ENCODE measurements around the gene CCL5.

CCL5 gene

GRCh38 chr17:35879773-35880654, at the start of gene CCL5:
TSS of gene CCL5 (minus strand) at chr17:35880360.
- DNase-seq, result no peak

DNA sequence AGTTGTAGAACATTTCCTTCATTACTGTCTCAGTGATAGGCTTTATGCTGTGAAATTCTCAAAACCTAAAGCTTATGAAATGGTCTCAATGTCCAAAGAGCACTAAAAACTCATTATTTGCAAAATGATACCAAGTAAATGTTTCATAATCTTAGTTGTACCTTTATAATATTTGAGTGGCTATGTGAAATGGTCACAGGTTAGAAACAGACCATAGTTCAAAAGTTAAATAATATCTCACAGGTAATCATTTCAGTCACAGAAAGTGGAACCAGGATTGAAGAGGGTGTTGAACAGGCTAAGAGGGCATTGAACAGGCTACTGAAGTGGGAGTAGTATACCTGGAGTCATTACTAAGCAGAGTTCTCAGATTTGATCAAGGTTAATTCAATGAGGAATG, 47.6 kb upstream of the CCL5 start:
- no peak for DNase-seq

DNA sequence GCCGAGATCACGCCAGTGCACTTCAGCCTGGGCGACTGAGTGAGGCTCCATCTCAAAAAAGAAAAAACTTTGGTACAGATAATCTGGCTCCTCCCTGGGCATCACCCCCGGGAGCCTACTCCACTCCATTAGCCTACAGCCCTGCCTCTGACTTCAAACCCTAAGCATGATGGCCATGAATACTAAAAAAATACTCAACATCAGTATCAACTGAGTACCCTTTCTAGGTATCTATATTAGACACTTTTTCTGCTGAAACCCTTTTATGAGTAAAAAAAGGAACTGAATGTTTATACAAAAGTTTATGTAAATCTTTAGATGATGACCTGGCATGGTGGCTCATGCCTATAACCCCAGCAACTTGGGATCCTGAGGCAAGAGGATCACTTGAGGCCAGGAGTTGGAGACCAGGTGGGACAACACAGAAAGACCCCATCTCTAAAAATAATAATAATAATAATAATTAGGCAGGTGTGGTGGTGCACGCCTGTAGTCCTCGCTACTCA, 43.5 kb upstream of the CCL5 start:
- DNase-seq, result no peak

DNA sequence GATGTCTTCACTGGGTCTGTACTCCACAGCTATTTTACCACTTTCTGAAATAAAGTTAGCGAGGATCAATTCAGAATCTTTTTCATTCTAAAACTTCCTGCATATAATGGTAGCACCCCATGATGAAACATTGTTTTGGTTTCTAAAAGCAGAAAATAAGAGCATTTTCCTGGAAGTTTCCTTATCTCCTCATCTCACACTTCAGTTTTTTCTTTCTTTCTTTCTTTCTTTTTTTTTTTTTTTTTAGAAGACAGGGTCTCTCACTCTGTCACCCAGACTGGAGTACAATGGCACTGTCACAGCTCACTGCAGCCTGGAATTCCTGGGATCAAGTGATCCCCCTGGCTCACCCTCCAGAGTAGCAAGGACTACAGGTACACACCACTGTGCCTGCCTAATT, 40.1 kb upstream of the CCL5 start:
- no peak for DNase-seq

GRCh38 chr17:35918665-35919064, 38.5 kb upstream of the CCL5 start:
- DNase-seq, result no peak

DNA sequence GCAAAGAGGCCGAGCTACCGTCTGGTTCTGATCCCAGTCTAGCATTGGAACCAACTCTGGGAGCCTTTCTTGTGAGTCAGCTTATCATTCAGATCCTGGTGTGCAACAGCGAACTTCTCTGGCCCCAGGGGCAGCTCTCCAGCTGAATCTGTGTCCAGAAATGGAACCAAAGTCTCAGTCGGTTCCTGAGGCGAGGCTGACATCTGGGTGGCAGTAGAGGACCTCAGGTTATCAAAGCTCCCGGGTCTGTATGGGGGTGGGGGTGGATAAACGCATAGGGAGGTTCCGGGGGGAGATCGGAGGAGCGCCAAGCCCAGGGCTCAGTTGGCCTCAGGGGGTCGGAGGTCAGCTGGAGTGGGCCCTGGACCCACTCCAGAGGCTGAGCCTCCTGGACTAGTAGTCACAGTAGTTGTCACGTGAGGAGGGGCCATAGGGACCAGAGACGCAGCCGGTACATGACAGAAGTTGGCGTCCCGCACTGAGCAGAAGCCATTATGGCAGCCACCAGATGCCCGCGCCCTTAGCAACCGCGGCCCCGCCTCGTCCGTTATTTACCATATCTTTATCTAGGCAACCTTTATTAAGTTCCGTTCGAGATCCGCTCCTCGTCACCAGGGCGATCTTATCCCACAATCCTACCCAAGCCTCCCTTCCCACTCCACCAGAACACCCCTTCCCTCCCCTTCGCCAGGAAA, 37.5 kb upstream of the CCL5 start:
- no peak for DNase-seq

DNA sequence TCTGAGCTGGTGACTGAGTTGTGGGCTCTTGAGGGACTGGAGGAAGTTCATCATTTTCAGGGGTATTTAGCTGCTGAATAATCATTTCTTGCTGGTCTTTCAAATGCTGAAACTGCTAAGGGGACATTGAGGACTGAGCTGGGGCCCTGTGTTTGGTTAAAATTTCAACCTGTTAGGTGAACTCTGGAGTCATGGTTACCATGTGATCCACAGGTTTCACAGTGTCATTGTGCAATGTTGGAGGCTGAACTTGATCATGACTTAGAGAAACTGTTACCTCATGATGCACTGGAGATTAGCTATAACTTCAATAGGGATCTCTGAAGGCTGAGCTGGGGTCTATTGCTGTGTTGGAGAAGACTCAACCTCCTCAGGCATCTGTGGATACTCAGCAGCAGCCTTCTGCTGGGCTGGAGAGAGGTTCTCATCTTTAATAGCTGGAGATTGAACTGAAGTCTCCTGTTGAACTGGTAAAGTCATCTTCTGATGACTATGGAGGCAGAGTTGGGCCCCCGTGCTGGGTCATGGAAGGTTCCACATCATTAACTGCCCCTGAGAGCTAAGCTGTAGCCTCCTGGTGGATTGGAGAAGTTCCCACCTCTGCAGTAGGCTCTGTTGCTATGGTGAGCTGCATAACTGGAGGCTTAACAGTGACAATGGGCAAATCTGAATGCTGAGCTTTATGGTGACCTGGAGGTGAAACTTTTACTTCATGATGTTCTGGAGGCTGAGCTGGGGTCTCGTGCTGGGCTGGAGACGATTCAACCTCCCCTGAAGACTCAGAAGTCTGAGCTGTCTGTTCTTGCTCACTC, 35.2 kb upstream of the CCL5 start:
- no peak for DNase-seq

DNA sequence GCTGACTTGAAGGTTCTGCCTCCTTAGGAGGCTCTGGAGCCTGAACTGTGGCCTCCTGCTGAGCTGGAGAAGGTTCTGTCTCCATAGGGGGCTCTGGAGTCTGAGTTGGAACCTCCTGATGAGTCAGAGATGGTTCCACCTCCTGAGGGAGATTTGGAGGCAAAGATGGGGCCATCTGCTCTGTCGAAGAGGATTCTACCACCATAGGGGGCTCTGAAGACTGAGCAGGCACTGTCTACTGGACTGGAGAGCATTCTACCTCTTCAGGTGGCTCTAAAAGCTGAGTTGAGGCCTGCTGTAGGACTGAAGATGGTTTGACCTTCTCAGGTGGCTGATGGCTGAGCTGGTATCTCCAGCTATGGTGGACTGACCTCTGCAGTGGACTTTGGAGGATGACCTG, 34.2 kb upstream of the CCL5 start:
- no peak for DNase-seq

DNA sequence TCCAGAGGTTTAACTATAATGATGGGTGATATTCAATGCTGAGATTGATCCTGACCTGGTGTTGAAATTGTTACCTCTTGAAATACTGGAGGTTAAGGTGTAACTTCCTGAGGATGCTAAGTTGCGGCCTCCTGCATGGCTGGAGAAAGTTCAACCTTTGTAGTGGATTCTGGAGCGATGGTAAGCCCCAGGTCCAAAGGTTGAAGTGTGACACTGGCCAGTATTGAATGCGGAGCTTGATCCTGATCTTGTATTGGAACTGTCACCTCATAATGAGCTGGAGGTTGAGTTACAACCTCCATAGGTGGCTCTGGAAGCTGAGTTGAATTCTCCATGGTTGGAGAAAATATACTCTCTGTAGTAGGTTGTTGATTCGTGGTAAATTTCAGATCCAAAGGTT, 33.4 kb upstream of the CCL5 start:
- DNase-seq, result no peak

GRCh38 chr17:35912942-35913341, 32.8 kb upstream of the CCL5 start:
- no peak for DNase-seq

GRCh38 chr17:35912339-35912912, 32.3 kb upstream of the CCL5 start:
- no peak for DNase-seq

- DNase-seq, result no peak
Measured at GRCh38 chr17:35909408-35909807, 29.2 kb upstream of the CCL5 start.

GRCh38 chr17:35907691-35908090, 27.5 kb upstream of the CCL5 start:
- no peak for DNase-seq

DNA sequence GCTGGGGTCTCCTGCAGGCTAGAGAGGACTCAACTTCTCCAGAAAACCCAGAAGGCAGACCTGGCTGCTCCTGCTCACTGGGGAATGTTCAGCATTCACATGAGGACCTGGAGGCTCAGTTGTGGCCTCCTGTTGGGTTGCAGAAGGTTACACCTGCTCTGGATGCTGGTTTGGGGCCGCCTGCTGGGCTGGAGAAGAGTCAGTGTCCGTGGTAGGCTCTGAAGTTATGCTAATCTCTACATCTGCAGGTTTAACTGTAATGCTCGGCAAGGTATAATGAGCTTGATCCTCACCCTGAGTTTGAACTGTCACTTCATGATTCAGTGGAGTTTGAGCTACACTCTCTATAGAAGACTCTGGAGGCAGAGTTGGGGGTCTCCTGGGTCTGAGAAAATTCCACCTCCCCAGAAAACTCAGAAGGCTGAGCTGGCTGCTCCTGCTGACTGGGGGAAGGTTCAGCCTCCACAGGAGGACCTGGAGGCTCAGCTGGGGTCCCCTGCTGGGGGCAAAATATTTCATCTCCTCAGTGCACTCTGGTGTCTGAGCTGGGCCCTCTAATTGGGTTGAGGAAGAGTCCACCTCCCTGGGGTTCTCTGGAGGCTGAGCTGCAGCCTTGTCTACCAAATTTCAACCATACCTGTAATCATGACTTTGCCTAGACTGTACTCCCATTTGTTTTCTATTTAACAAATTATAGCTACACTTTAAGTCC, 26.9 kb upstream of the CCL5 start:
- DNase-seq, result no peak

GRCh38 chr17:35906191-35906925, 26.2 kb upstream of the CCL5 start:
- no peak for DNase-seq

DNA sequence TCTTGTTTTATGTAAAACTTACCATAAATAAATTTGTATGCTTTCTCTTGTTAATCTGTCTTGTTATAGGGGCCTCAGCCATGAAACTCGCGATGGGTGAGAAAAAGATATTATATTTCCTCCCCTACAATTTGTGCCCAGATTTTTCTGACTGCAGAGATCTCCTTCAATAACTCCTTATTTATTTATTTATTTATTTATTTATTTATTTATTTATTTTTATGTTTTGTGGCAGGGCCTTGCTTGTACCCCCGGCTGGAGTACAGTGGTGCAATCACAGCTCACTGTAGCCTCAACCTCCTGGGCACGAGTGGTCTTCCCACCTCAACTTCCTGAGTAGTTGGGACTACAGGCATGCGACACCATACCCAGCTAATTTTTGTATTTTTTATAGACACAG, 23.3 kb upstream of the CCL5 start:
- DNase-seq, result no peak

DNA sequence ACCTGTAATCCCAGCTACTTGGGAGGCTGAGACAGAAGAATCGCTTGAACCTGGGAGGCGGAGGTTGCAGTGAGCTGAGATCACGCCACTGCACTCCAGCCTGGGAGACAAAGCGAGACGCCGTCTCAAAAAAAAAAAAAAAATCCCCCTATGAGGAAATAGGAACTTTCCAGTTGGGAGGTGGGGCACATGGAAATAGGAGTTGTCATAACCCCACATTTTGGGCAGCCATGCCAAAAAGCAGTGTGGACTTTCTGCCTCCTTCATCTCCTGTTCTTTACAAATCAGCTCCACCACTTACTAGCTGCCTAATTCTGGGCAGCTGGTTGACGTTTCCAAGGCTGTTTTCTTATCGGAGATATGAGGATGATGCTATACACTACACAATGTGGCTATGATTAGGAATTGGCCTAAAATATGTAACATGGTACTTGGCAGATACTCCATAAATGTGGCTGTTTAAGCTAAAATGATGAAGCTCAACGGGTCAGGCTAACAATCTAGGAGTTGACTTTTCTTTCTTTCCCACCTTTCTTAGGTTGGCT, 21.5 kb upstream of the CCL5 start:
- no peak for DNase-seq

GRCh38 chr17:35900708-35901480, 20.7 kb upstream of the CCL5 start:
- DNase-seq, result no peak

GRCh38 chr17:35900280-35900679, 20.1 kb upstream of the CCL5 start:
- no peak for DNase-seq

DNA sequence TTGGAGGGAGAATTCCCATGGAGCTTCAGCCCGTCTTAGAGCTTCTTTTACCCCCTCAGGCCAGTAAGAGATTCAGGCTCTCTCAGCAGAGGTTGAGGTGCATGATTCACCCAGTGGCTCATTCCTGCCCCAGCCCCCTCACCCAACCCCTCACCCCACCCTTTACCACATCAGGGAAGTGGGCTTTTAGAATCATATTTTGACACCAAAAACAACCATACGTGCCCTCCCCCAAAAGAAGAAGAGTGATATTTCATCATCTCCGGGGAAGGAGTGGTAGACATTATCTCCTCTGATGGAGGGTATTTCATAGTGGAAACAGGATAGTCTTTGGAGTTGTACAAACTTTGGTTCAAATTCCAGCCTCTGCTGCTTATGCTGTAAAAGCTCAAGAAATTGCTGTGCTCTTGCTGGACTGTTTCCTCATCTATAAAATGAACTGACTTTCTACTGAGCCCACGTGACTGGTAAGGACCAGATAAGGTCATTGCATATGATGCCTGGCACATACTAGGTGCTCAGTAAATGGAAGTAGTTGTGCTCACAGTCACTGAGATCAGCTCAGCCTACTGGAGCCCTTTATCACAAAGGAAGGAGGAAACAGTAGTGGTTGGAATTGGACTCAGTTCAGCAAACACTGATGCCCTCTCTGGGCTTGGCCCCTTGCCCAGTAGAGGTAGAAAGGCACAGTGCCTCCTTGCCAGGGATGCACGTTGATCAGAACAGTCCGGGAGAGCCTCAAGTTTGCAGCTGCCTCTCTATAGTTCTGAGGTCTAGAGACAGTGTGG, 18.3 kb upstream of the CCL5 start:
- no peak for DNase-seq
